ENCODE measurements around the gene CCNDBP1.

DNA sequence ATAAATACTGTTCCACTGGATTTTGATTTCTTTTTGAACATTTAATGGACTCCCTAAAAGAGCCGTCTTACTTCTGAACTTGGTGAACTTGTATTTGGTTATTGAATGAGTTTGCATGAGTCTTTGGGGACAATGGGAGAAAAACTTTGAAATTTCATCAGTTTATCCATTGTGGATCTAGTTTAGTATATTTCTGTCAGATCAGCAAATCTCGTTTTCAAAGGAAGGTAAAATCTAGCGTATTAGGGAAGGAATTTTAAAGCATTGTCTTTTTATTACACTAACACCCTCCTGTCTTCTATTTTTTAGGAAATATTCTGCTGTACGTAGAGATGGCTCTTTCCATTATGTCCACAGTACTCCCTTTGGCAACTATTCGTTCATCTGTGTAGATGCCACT is 39.0 kb upstream of the CCNDBP1 start:
- TF ChIP-seq EZH2 (IDR thresholded peaks at IDR 0.05; ENCODE audit: insufficient read depth, poor library complexity, severe bottlenecking), result no peak
- no peak for TF ChIP-seq EZH2phosphoT487 (IDR thresholded peaks at IDR 0.05; ENCODE audit: insufficient read depth, low read depth)
